GM12878 (cell line): ENCODE results near the gene CRIM1. TPM values are rescaled to one million over a fixed set of nuclear protein-coding genes. Genes with fewer than 3 reads are reported as not detected.

Experiments used
- ATAC-seq: fragments of 200-7000 bp; cut with Tn5 transposase; 3 replicates; pipeline ENCODE4 v1.9.1; 2020; ENCODE audit warnings: mild to moderate bottlenecking, moderate library complexity
- BruUV-seq: library from RNA; stranded (reverse); fragments of 400-500 nt; replicated peaks from 2 replicates; lab custom pipeline; 2021; lab: Mats Ljungman, UMichigan
- CTCF ChIA-PET: fragments of 300-600 bp; sonication (Branson Sonifier 250); formaldehyde crosslinking; extraction: SDS; loops from one replicate; lab custom pipeline; 2021; ENCODE audit warnings: inconsistent platforms; lab: Yijun Ruan, JAX
- POLR2A ChIA-PET: fragments of 350-600 bp; formaldehyde crosslinking; extraction: SDS; loops from one replicate; lab custom pipeline; 2021; ENCODE audit warnings: inconsistent platforms; lab: Charles Lee
- RAD21 ChIA-PET: fragments of 300-600 bp; sonication (Branson Sonifier 250); formaldehyde crosslinking; loops from one replicate; lab custom pipeline; 2023; ENCODE audit warnings: antibody characterized with exemption; ENCODE audit not compliant: unreplicated experiment; lab: Charles Lee
- SMC1A ChIA-PET: fragments of 300-600 bp; sonication (Branson Sonifier 250); formaldehyde crosslinking; loops from one replicate; lab custom pipeline; 2023; ENCODE audit not compliant: unreplicated experiment, uncharacterized antibody; lab: Charles Lee
- DNase-seq: peaks from one replicate; pipeline ENCODE4 v3.0.0-alpha.2; 2011; ENCODE audit warnings: low read depth, low spot score
- FAIRE-seq: peaks from 3 replicates; lab custom pipeline; 2011; peaks lifted over from hg19 to GRCh38; lab: Jason Lieb, UNC
- H2AFZ ChIP-seq: 2 replicates; pipeline ENCODE4 v1.6.0; 2011; ENCODE audit warnings: low read depth, low read length, control low read depth; ENCODE audit not compliant: control insufficient read depth
- H3K27ac ChIP-seq: 2 replicates; pipeline ENCODE4 v1.5.1; 2011; ENCODE audit warnings: control low read depth; ENCODE audit not compliant: control insufficient read depth, insufficient read depth
- H3K27me3 ChIP-seq, 2 experiments: replicated peaks in 1 of 2; 2 replicates each; pipeline versions ENCODE4 v1.6.0 to v1.6.1; 2011; ENCODE audit warnings: low read length in 1 of 2; ENCODE audit not compliant: control insufficient read depth in 2 of 2, insufficient read depth in 2 of 2
- H3K36me3 ChIP-seq, 2 experiments: 2 replicates each; pipeline ENCODE4 v1.5.1; 2011; ENCODE audit warnings: low read length in 1 of 2; ENCODE audit not compliant: control insufficient read depth in 2 of 2, insufficient read depth in 2 of 2
- H3K4me1 ChIP-seq: 2 replicates; pipeline ENCODE4 v1.6.1; 2011; ENCODE audit warnings: mild to moderate bottlenecking, low read length, moderate library complexity, mixed read lengths; ENCODE audit not compliant: control insufficient read depth, insufficient read depth
- H3K4me2 ChIP-seq: 2 replicates; pipeline ENCODE4 v1.6.0; 2011; ENCODE audit warnings: control low read depth; ENCODE audit not compliant: control insufficient read depth, insufficient read depth
- H3K4me3 ChIP-seq: fragments of 200-600 bp; sonication (generic); 2 replicates; pipeline ENCODE4 v1.5.1; 2016
- H3K79me2 ChIP-seq: 2 replicates; pipeline ENCODE4 v1.6.0; 2011; ENCODE audit warnings: low read length; ENCODE audit not compliant: control insufficient read depth, insufficient read depth
- H3K9ac ChIP-seq: 2 replicates; pipeline ENCODE4 v1.8.0; 2011; ENCODE audit warnings: low read length, control low read depth, mixed read lengths; ENCODE audit not compliant: control insufficient read depth, insufficient read depth
- H3K9me3 ChIP-seq: replicated peaks from 3 replicates; pipeline ENCODE4 v1.5.1; 2011; ENCODE audit warnings: mild to moderate bottlenecking, low read length; ENCODE audit not compliant: control insufficient read depth, insufficient read depth
- H4K20me1 ChIP-seq: 2 replicates; pipeline ENCODE4 v1.6.0; 2011; ENCODE audit not compliant: control insufficient read depth, insufficient read depth
- ATF3 ChIP-seq: IDR thresholded peaks from 2 replicates; pipeline ENCODE4 v1.6.1; 2011; ENCODE audit warnings: low read depth, mild to moderate bottlenecking, low read length, moderate library complexity, borderline replicate concordance; ENCODE audit errors: extremely low read depth
- BCL11A ChIP-seq: IDR thresholded peaks from 2 replicates; pipeline ENCODE4 v1.6.1; 2011; ENCODE audit warnings: low read depth, low read length
- CHD1 ChIP-seq: IDR thresholded peaks from 2 replicates; pipeline ENCODE4 v1.6.1; 2012; ENCODE audit warnings: low read depth, low read length, improper control_type of control experiment
- CREB1 ChIP-seq: IDR thresholded peaks from 2 replicates; pipeline ENCODE4 v1.6.1; 2012; ENCODE audit warnings: low read depth, mild to moderate bottlenecking, inconsistent platforms
- DPF2 ChIP-seq: fragments of 450-650 bp; IDR thresholded peaks from 2 replicates; pipeline ENCODE4 v1.6.1; 2017; ENCODE audit warnings: mild to moderate bottlenecking
- EGR1 ChIP-seq, 2 experiments: IDR thresholded peaks; 1 replicate in 1 of 2; 2 replicates in 1 of 2; pipeline ENCODE4 v1.6.1; 2011 to 2012; ENCODE audit warnings: low read depth in 2 of 2, low read length in 2 of 2, borderline replicate concordance in 1 of 2, mild to moderate bottlenecking in 1 of 2, moderate library complexity in 1 of 2
- FOXM1 ChIP-seq: IDR thresholded peaks from 2 replicates; pipeline ENCODE4 v1.6.1; 2012; ENCODE audit warnings: low read depth, mild to moderate bottlenecking, inconsistent platforms, low read length, moderate library complexity
- HDAC6 ChIP-seq: fragments of 200-600 bp; sonication (generic); IDR thresholded peaks from one replicate; pipeline ENCODE4 v1.8.0; 2017; ENCODE audit warnings: antibody characterized with exemption; ENCODE audit not compliant: unreplicated experiment
- NBN ChIP-seq: fragments of 450-650 bp; IDR thresholded peaks from 2 replicates; pipeline ENCODE4 v1.6.1; 2016
- NFXL1 ChIP-seq: fragments of 450-650 bp; IDR thresholded peaks from 2 replicates; pipeline ENCODE4 v1.6.1; 2017; ENCODE audit warnings: antibody characterized with exemption, mild to moderate bottlenecking, borderline replicate concordance
- NR2C1 ChIP-seq: fragments of 450-650 bp; IDR thresholded peaks from 2 replicates; pipeline ENCODE4 v1.6.1; 2017; ENCODE audit warnings: antibody characterized with exemption, mild to moderate bottlenecking, moderate library complexity
- RELA ChIP-seq: fragments of 450-650 bp; IDR thresholded peaks from 2 replicates; pipeline ENCODE4 v1.8.0; 2014; ENCODE audit warnings: borderline replicate concordance; ENCODE audit not compliant: partially characterized antibody
- STAT1 ChIP-seq: fragments of 450-650 bp; conservative IDR thresholded peaks from 2 replicates; pipeline ENCODE4 v1.6.1; 2014; ENCODE audit warnings: antibody characterized with exemption, mild to moderate bottlenecking
- ZNF24 ChIP-seq: fragments of 450-650 bp; IDR thresholded peaks from 2 replicates; pipeline ENCODE4 v1.6.1; 2017; ENCODE audit warnings: antibody characterized with exemption, mild to moderate bottlenecking
- ZNF384 ChIP-seq: IDR thresholded peaks from 2 replicates; pipeline ENCODE4 v1.6.1; 2012; ENCODE audit warnings: low read depth, mild to moderate bottlenecking, low read length, improper control_type of control experiment, borderline replicate concordance
- ZSCAN29 ChIP-seq: fragments of 450-650 bp; IDR thresholded peaks from 2 replicates; pipeline ENCODE4 v1.6.1; 2017; ENCODE audit warnings: mild to moderate bottlenecking, moderate library complexity
- WGBS: methylation state at CpG from one replicate; pipeline ENCODE4 v1.1.6; 2016; ENCODE audit warnings: low lambda C conversion rate; ENCODE audit not compliant: insufficient replicate concordance, insufficient coverage; ENCODE audit errors: missing lambda C conversion rate; 5-methylcytosine and 5-hydroxymethylcytosine counted together
- in situ Hi-C: fragments of 300-500 bp; cut with MboI; formaldehyde crosslinking; loops from 9 replicates; pipeline ENCODE4 v1.14.3; 2018; ENCODE audit warnings: mixed read lengths
- intact Hi-C: fragments of 100-400 bp; cut with micrococcal nuclease; formaldehyde crosslinking; loops from one replicate; pipeline ENCODE4 v1.14.2; 2022; ENCODE audit not compliant: unreplicated experiment
- polyA plus RNA-seq, 11 experiments: library from polyadenylated mRNA; depleted of rRNA in 4 of 11; unstranded in 6 of 11; stranded (reverse) in 5 of 11; fragments of >200 nt; fragmentation: Nextera tagmentation in 4 of 11; fragmentation: Illumina TruSeq in 1 of 11; extraction: Ambion mirVana in 4 of 11; extraction: Trizol in 1 of 11; gene quantifications; 1 replicate in 1 of 11; 2 replicates in 10 of 11; pipeline versions ENCODE4 v1.2.1 to v1.2.3, GENCODE V29; 2011 to 2016; ENCODE audit warnings: inconsistent platforms in 2 of 11, missing spikeins in 2 of 11, low read depth in 1 of 11
- total RNA-seq, 4 experiments: library from RNA; depleted of rRNA in 3 of 4; stranded (reverse); fragments of >200 nt in 3 of 4; fragmentation: Illumina TruSeq in 1 of 4; extraction: Trizol in 1 of 4; gene quantifications; 2 replicates each; pipeline versions ENCODE4 v1.2.1 to v1.2.3, GENCODE V29; 2013 to 2021
- TF ChIP-seq, protein P1 (sequence below): fragments of 450-650 bp; IDR thresholded peaks from 2 replicates; pipeline ENCODE4 v1.6.1; 2017; ENCODE audit warnings: mild to moderate bottlenecking, moderate library complexity
- TF ChIP-seq, protein P2 (sequence below): fragments of 450-650 bp; IDR thresholded peaks from 2 replicates; pipeline ENCODE4 v1.6.1; 2017; ENCODE audit warnings: borderline replicate concordance

CRIM1 gene
- total and polyA plus RNA-seq, 10 of the 15 experiments (the other 5 are each of a cell fraction or from before 2014, with no cell fraction given) = 0.42 to 7.4 (median 3.1) TPM

DNA sequence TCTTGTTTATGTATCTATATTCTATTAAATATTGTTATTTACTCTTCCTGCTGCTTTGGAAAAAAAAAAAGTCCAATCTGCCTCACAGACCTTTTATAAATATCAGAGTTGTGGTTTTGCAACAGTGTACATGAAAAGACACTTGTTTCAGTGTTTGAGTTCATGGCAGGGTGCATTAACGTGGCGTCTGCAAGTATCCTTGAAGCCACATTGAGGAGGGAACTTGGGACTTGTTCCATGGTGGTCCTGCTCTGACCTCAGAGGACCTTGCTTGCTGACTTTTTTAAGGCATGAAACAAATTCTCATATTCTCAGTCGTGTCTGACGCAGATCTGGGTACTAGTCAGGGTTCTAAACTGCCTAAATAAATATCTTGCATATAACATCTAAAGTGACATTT lies 55.1 kb downstream of the CRIM1 start:
- H3K9ac ChIP-seq = no peak overlapping the region
- FAIRE-seq = no peak
- no peaks in the 10 kb centered on the region for H3K9me3 ChIP-seq
- no peak overlapping the region for H3K27ac ChIP-seq
- no peaks in the 10 kb centered on the region for H4K20me1 ChIP-seq
- no TSS peak for BruUV-seq
- 0% methylated on average over 4 of the region's 4 CpGs for WGBS
- no peak overlapping the region for H3K4me2 ChIP-seq
- H3K27me3 ChIP-seq = no peaks in the 10 kb centered on the region
- no peak overlapping the region for H2AFZ ChIP-seq
- in situ Hi-C loops = no loop called here
- ChIA-PET POLR2A (no interaction called here), RAD21 (no interaction called here), CTCF (no interaction called here), SMC1A (no interaction called here)
- DNase-seq = no peak
- no peak overlapping the region for H3K4me3 ChIP-seq
- H3K79me2 ChIP-seq = no peaks in the 10 kb centered on the region
- H3K36me3 ChIP-seq = no peaks in the 10 kb centered on the region
- no peak for ATAC-seq
- H3K4me1 ChIP-seq = no peaks in the 10 kb centered on the region
- intact Hi-C loops = no loop called here
- TF ChIP-seq EGR1 (IDR thresholded peaks at IDR 0.05; ENCODE audit: borderline replicate concordance in 1 of 2, low read depth in 2 of 2, low read length in 2 of 2) (no peak), ZNF24 (no peak), ZSCAN29 (no peak), ATF3 (no peak), FOXM1 (no peak), RELA (no peak), CHD1 (no peak), NR2C1 (no peak), NBN (no peak), DPF2 (no peak), CREB1 (no peak), NFXL1 (no peak), BCL11A (no peak), HDAC6 (no peak), ZNF384 (no peak), STAT1 (no peak)
- TF ChIP-seq, protein P1, sequence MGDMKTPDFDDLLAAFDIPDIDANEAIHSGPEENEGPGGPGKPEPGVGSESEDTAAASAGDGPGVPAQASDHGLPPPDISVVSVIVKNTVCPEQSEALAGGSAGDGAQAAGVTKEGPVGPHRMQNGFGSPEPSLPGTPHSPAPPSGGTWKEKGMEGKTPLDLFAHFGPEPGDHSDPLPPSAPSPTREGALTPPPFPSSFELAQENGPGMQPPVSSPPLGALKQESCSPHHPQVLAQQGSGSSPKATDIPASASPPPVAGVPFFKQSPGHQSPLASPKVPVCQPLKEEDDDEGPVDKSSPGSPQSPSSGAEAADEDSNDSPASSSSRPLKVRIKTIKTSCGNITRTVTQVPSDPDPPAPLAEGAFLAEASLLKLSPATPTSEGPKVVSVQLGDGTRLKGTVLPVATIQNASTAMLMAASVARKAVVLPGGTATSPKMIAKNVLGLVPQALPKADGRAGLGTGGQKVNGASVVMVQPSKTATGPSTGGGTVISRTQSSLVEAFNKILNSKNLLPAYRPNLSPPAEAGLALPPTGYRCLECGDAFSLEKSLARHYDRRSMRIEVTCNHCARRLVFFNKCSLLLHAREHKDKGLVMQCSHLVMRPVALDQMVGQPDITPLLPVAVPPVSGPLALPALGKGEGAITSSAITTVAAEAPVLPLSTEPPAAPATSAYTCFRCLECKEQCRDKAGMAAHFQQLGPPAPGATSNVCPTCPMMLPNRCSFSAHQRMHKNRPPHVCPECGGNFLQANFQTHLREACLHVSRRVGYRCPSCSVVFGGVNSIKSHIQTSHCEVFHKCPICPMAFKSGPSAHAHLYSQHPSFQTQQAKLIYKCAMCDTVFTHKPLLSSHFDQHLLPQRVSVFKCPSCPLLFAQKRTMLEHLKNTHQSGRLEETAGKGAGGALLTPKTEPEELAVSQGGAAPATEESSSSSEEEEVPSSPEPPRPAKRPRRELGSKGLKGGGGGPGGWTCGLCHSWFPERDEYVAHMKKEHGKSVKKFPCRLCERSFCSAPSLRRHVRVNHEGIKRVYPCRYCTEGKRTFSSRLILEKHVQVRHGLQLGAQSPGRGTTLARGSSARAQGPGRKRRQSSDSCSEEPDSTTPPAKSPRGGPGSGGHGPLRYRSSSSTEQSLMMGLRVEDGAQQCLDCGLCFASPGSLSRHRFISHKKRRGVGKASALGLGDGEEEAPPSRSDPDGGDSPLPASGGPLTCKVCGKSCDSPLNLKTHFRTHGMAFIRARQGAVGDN = no peak
- TF ChIP-seq, protein P2, sequence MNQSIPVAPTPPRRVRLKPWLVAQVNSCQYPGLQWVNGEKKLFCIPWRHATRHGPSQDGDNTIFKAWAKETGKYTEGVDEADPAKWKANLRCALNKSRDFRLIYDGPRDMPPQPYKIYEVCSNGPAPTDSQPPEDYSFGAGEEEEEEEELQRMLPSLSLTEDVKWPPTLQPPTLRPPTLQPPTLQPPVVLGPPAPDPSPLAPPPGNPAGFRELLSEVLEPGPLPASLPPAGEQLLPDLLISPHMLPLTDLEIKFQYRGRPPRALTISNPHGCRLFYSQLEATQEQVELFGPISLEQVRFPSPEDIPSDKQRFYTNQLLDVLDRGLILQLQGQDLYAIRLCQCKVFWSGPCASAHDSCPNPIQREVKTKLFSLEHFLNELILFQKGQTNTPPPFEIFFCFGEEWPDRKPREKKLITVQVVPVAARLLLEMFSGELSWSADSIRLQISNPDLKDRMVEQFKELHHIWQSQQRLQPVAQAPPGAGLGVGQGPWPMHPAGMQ = no peak
